HCT116 (cell line): Measurements from ENCODE around the gene DNALI1. TPM values are rescaled to one million over a fixed set of nuclear protein-coding genes. Genes with fewer than 3 reads are reported as not detected.

ENCODE experiments used
- ATAC-seq: fragments of 200-7000 bp; cut with Tn5 transposase; 2 replicates; pipeline ENCODE4 v1.9.1; 2020; ENCODE audit warnings: mild to moderate bottlenecking, moderate library complexity
- BruUV-seq: library from RNA; stranded (reverse); fragments of 400-500 nt; replicated peaks from 2 replicates; lab custom pipeline; 2021; lab: Mats Ljungman, UMichigan
- CTCF ChIA-PET: fragments of 300-600 bp; sonication (Branson Sonifier 250); formaldehyde crosslinking; loops from one replicate; lab custom pipeline; 2021; ENCODE audit warnings: antibody characterized with exemption; lab: Charles Lee
- POLR2A ChIA-PET: fragments of 300-600, 350-600 bp; sonication (Branson Sonifier 250); formaldehyde crosslinking; loops from one replicate; lab custom pipeline; 2021; ENCODE audit warnings: antibody characterized with exemption; lab: Charles Lee
- RAD21 ChIA-PET, 2 experiments: fragments of 300-600 bp; sonication (Branson Sonifier 250); formaldehyde crosslinking; loops; one replicate each; lab custom pipeline; 2023; ENCODE audit warnings: low total read pairs in 2 of 2; ENCODE audit not compliant: uncharacterized antibody in 2 of 2, unreplicated experiment in 2 of 2, low non-redundant PET in 1 of 2; lab: Charles Lee
- DNase-seq: peaks from one replicate; pipeline ENCODE4 v3.0.0-alpha.2; 2010; ENCODE audit warnings: low read depth, low spot score
- H2AFZ ChIP-seq: fragments of 200-600 bp; shearing (Covaris generic), sonication (generic); 2 replicates; pipeline ENCODE4 v1.6.1; 2017; ENCODE audit warnings: low read depth, mixed run types, mixed read lengths, antibody characterized with exemption, low read length; ENCODE audit not compliant: poor library complexity, severe bottlenecking
- H3K27ac ChIP-seq: 2 replicates; pipeline ENCODE4 v1.5.1; 2012; ENCODE audit warnings: low read depth, low read length
- H3K27me3 ChIP-seq: fragments of 200-600 bp; sonication (generic); 2 replicates; pipeline ENCODE4 v1.6.1; 2016; ENCODE audit warnings: mixed run types, low read length, mixed read lengths; ENCODE audit not compliant: insufficient read depth
- H3K36me3 ChIP-seq, 2 experiments: fragments of 200-500 bp in 1 of 2; fragments of 200-600 bp in 1 of 2; sonication (Bioruptor generic) in 1 of 2; sonication (generic) in 1 of 2; 2 replicates each; pipeline versions ENCODE4 v1.5.1 to v1.6.1; 2014 to 2016; ENCODE audit warnings: low read length in 2 of 2, inconsistent platforms in 1 of 2, mixed read lengths in 1 of 2, mixed run types in 1 of 2; ENCODE audit not compliant: insufficient read depth in 2 of 2, control insufficient read depth in 1 of 2
- H3K4me1 ChIP-seq, 2 experiments: fragments of 200-600 bp in 1 of 2; sonication (generic) in 1 of 2; 2 replicates each; pipeline versions ENCODE4 v1.5.1 to v1.6.1; 2012 to 2017; ENCODE audit warnings: low read length in 2 of 2, inconsistent platforms in 1 of 2, mild to moderate bottlenecking in 1 of 2, mixed read lengths in 1 of 2, mixed run types in 1 of 2, moderate library complexity in 1 of 2; ENCODE audit not compliant: insufficient read depth in 2 of 2, control insufficient read depth in 1 of 2
- H3K4me2 ChIP-seq: fragments of 200-600 bp; sonication (generic); 2 replicates; pipeline ENCODE4 v1.6.1; 2017; ENCODE audit warnings: mixed run types, low read length, mixed read lengths
- H3K4me3 ChIP-seq, 2 experiments: fragments of 200-600 bp in 1 of 2; sonication (generic) in 1 of 2; replicated peaks in 1 of 2; 2 replicates each; pipeline ENCODE4 v1.5.1; 2011 to 2016; ENCODE audit warnings: low read length in 2 of 2, control low read depth in 1 of 2, low read depth in 1 of 2, mild to moderate bottlenecking in 1 of 2, mixed read lengths in 1 of 2, mixed run types in 1 of 2
- H3K79me2 ChIP-seq: fragments of 200-600 bp; sonication (generic); 2 replicates; pipeline ENCODE4 v1.6.1; 2017; ENCODE audit warnings: mild to moderate bottlenecking, mixed run types, low read length, moderate library complexity, mixed read lengths; ENCODE audit not compliant: insufficient read depth
- H3K9ac ChIP-seq: fragments of 200-600 bp; sonication (generic); 2 replicates; pipeline ENCODE4 v1.6.1; 2016; ENCODE audit warnings: low read length, mixed read lengths
- H3K9me2 ChIP-seq: fragments of 200-600 bp; sonication (generic), shearing (Covaris generic); 2 replicates; pipeline ENCODE4 v1.6.1; 2017; ENCODE audit warnings: mixed run types, mild to moderate bottlenecking, moderate library complexity; ENCODE audit not compliant: insufficient read depth
- H3K9me3 ChIP-seq, 2 experiments: fragments of 200-500 bp in 1 of 2; fragments of 200-600 bp in 1 of 2; sonication (Bioruptor generic) in 1 of 2; sonication (generic) in 1 of 2; 2 replicates each; pipeline ENCODE4 v1.6.1; 2014 to 2017; ENCODE audit warnings: low read length in 2 of 2, mixed read lengths in 2 of 2, inconsistent platforms in 1 of 2, low read depth in 1 of 2, mild to moderate bottlenecking in 1 of 2, mixed run types in 1 of 2, moderate library complexity in 1 of 2; ENCODE audit not compliant: control insufficient read depth in 1 of 2, insufficient read depth in 1 of 2
- H4K20me1 ChIP-seq: fragments of 200-600 bp; sonication (generic), shearing (Covaris generic); 2 replicates; pipeline ENCODE4 v1.6.1; 2017; ENCODE audit warnings: mixed run types, mild to moderate bottlenecking, moderate library complexity; ENCODE audit not compliant: insufficient read depth
- EZH2 ChIP-seq: fragments of 200-600 bp; sonication (generic); IDR thresholded peaks from 2 replicates; pipeline ENCODE4 v1.6.1; 2017; ENCODE audit warnings: antibody characterized with exemption, mixed run types
- JUND ChIP-seq: IDR thresholded peaks from 2 replicates; pipeline ENCODE4 v1.6.1; 2012
- RAD21 ChIP-seq: IDR thresholded peaks from 2 replicates; pipeline ENCODE4 v1.6.1; 2012; ENCODE audit warnings: low read depth, mild to moderate bottlenecking
- SIN3A ChIP-seq: IDR thresholded peaks from 2 replicates; pipeline ENCODE4 v1.6.1; 2012; ENCODE audit warnings: low read depth
- intact Hi-C: fragments of 100-400 bp; cut with micrococcal nuclease; formaldehyde crosslinking; loops from 2 replicates; pipeline ENCODE4 v1.10.0; 2022
- total RNA-seq: library from RNA; stranded (reverse); gene quantifications from one replicate; pipeline ENCODE4 v1.2.1, GENCODE V29; 2021; ENCODE audit not compliant: unreplicated experiment
- TF ChIP-seq, protein P1 (sequence below), 3 experiments: fragments of 200-600 bp in 1 of 3; sonication (generic) in 1 of 3; IDR thresholded peaks in 2 of 3; conservative IDR thresholded peaks in 1 of 3; 2 replicates each; pipeline ENCODE4 v1.5.1; 2012 to 2017; ENCODE audit warnings: low read depth in 2 of 3, low read length in 2 of 3, antibody characterized with exemption in 1 of 3, borderline replicate concordance in 1 of 3, control low read depth in 1 of 3, mild to moderate bottlenecking in 1 of 3, mixed read lengths in 1 of 3, mixed run types in 1 of 3, moderate library complexity in 1 of 3; ENCODE audit not compliant: insufficient read depth in 1 of 3

DNALI1 gene
- total RNA-seq, 1 experiment from 2014 or later, result 0.64 TPM

DNA sequence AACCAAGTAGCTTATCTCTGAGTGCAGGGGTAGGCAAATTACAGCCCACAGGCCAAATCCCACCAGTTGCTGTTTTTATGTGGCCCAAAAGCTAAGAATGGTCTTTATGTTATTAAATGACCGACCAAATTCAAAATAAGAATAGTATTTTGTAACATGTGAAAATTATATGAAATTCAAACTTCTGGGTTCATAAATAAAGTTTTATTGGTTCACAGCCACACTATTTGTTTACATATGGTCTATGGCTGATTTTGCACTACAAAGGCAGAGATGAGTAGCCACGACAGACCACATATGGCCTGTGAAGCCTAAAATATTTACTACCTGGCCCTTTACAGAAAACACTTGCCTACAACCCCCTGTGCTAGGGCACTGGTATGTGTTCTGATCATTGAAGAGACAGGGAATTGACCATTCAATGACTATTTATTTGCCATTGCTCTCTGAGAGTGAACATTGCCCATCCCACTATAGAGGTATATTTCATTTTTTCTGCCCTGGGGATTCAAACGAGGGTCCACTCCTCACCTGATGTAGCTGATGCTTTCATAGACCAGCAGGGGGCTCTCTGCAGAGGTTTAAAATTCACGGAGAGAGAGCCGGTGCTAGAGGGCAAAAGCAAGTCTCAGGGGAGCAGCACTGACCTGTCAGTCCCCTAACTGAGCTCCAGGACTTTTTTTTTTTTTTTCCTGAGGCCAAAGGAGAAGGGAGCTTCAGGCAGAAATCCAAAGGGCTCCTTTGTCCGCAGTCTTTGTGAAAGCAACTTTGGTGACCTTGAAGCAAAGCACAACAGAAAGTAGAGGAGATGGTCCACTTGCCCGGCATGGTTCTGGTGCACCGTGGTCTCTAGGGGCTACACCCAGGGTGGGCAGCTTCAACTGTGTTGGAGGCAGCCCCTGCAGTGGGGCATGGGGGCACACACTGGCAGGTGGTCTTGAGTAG is 46.3 kb downstream of the DNALI1 start:
- ATAC-seq, result peak; percentile 93
- CTCF ChIA-PET, result interaction anchor here (0.6 to 2.1 kb wide), 10 partner anchors 9 to 404 kb away, joined by 3 to 10 read pairs (median 5); a partner anchor contains a TSS
- H3K27me3 ChIP-seq, result peaks cover 21% of the 10 kb centered on the region
- no peaks in the 10 kb centered on the region for H3K79me2 ChIP-seq
- H3K27ac ChIP-seq, result no peak overlapping the region
- no peak for DNase-seq
- RAD21 ChIA-PET, result interaction anchor here in 1 of 2 experiments (0.5 kb wide), 1 partner anchor 179 kb away, joined by 3 read pairs; no protein-coding TSS in a partner anchor
- H3K4me1 ChIP-seq, result no peaks in the 10 kb centered on the region
- H4K20me1 ChIP-seq, result no peaks in the 10 kb centered on the region
- H3K9me3 ChIP-seq, result no peaks in the 10 kb centered on the region
- H3K36me3 ChIP-seq, result no peaks in the 10 kb centered on the region
- no peak overlapping the region for H2AFZ ChIP-seq
- no peaks in the 10 kb centered on the region for H3K9me2 ChIP-seq
- no peak overlapping the region for H3K9ac ChIP-seq
- H3K4me3 ChIP-seq, result no peak overlapping the region
- intact Hi-C loops, result loop anchor here (1.0 kb wide), 1 partner anchor 79 kb away; no protein-coding TSS in a partner anchor
- peak overlapping the region; percentile 26; the same call in 1 of the 2 replicates for H3K4me2 ChIP-seq
- no peak for TF ChIP-seq SIN3A
- TF ChIP-seq RAD21, result peak; percentile 55
- TF ChIP-seq JUND, result no peak
- TF ChIP-seq, protein P1, sequence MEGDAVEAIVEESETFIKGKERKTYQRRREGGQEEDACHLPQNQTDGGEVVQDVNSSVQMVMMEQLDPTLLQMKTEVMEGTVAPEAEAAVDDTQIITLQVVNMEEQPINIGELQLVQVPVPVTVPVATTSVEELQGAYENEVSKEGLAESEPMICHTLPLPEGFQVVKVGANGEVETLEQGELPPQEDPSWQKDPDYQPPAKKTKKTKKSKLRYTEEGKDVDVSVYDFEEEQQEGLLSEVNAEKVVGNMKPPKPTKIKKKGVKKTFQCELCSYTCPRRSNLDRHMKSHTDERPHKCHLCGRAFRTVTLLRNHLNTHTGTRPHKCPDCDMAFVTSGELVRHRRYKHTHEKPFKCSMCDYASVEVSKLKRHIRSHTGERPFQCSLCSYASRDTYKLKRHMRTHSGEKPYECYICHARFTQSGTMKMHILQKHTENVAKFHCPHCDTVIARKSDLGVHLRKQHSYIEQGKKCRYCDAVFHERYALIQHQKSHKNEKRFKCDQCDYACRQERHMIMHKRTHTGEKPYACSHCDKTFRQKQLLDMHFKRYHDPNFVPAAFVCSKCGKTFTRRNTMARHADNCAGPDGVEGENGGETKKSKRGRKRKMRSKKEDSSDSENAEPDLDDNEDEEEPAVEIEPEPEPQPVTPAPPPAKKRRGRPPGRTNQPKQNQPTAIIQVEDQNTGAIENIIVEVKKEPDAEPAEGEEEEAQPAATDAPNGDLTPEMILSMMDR (IDR thresholded peaks at IDR 0.05 in 2 of 3, conservative IDR thresholded peaks at IDR 0.05 in 1 of 3; ENCODE audit: borderline replicate concordance in 1 of 3, insufficient read depth in 1 of 3, low read depth in 2 of 3, low read length in 2 of 3), result peak; percentile 72 to 85 (median 81); a peak in 5 of 6 replicates
- no peak for TF ChIP-seq EZH2
- POLR2A ChIA-PET, result interaction anchor here (0.7 kb wide), 1 partner anchor 79 kb away, joined by 3 read pairs; no protein-coding TSS in a partner anchor
- BruUV-seq, result no TSS peak
